Endothelial cell (in vitro differentiated cells): Measurements from ENCODE around the gene FN3K. TPM values are rescaled to one million over a fixed set of nuclear protein-coding genes. Genes with fewer than 3 reads are reported as not detected.
"Not testable (repeated sequence)": the region's sequence is repeated elsewhere in the genome, so short reads cannot be mapped to it uniquely, and the experiment has no call there.

Experiments used
- DNase-seq: peaks from one replicate; pipeline ENCODE4 v3.0.0; 2021; ENCODE audit warnings: low spot score
- H3K27ac Mint-ChIP-seq: one replicate; pipeline ENCODE4 v1.8.0; 2021; ENCODE audit warnings: mixed read lengths, inconsistent platforms; ENCODE audit not compliant: unreplicated experiment
- H3K27me3 Mint-ChIP-seq: one replicate; pipeline ENCODE4 v1.8.0; 2021; ENCODE audit warnings: mild to moderate bottlenecking, moderate library complexity, mixed read lengths, inconsistent platforms; ENCODE audit not compliant: unreplicated experiment
- H3K36me3 Mint-ChIP-seq: one replicate; pipeline ENCODE4 v1.8.0; 2021; ENCODE audit warnings: mild to moderate bottlenecking, low read depth, mixed read lengths, inconsistent platforms; ENCODE audit not compliant: unreplicated experiment
- H3K4me1 Mint-ChIP-seq: one replicate; pipeline ENCODE4 v1.8.0; 2021; ENCODE audit warnings: mild to moderate bottlenecking, mixed read lengths, inconsistent platforms; ENCODE audit not compliant: unreplicated experiment
- H3K4me3 Mint-ChIP-seq: one replicate; pipeline ENCODE4 v1.8.0; 2021; ENCODE audit warnings: mild to moderate bottlenecking, mixed read lengths, inconsistent platforms; ENCODE audit not compliant: unreplicated experiment
- H3K9me3 Mint-ChIP-seq: one replicate; pipeline ENCODE4 v1.8.0; 2021; ENCODE audit warnings: mixed read lengths, inconsistent platforms; ENCODE audit not compliant: unreplicated experiment
- CTCF ChIP-seq: fragments of 200-600 bp; sonication (generic); IDR thresholded peaks from one replicate; pipeline ENCODE4 v1.5.0; 2021; ENCODE audit warnings: antibody characterized with exemption; ENCODE audit not compliant: unreplicated experiment
- total RNA-seq: library from RNA; stranded (reverse); fragmentation: NEBNext Ultra II Directional; extraction: Animal tissue kit (Norgen Biotek cat#: 25700); gene quantifications from one replicate; pipeline ENCODE4 v1.2.1, GENCODE V29; 2021; ENCODE audit not compliant: unreplicated experiment

Gene FN3K
- total RNA-seq, 1 donor from 2014 or later = 10.6 TPM

DNA sequence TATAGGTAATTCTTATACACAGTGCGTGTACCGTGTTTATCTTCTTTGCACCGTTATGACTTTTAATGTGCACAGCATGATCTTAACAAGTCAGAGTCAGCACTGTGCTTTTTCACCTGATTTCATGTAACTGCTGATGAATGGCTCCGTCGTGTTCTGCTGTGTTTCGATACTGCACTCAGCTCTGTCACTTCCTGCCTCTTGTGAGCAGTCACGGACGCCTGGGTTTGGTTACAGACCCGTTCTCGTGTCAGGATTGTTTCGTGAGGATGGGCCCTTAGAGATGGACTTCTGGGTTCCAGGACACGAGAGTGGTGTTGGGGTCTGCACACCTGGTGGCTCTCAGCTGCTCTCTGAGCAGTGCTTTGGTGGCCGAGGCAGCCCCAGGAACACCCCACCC lies 41.0 kb downstream of the FN3K start:
- no peak for TF ChIP-seq CTCF
- Mint-ChIP-seq H3K27me3 (no peaks in the 10 kb centered on the region), H3K4me1 (no peaks in the 10 kb centered on the region), H3K27ac (no peak overlapping the region), H3K36me3 (peaks cover 15% of the 10 kb centered on the region), H3K4me3 (no peak overlapping the region), H3K9me3 (no peaks in the 10 kb centered on the region)
- DNase-seq = no peak

- not testable (repeated sequence) for H3K4me1 Mint-ChIP-seq, H3K27ac Mint-ChIP-seq, H3K27me3 Mint-ChIP-seq, H3K4me3 Mint-ChIP-seq, H3K9me3 Mint-ChIP-seq, DNase-seq
- peaks cover 10% of the 10 kb centered on the region for H3K36me3 Mint-ChIP-seq
Measured at GRCh38 chr17:82777778-82778375, 42.5 kb downstream of the FN3K start.

GRCh38 chr17:82779541-82779940 lies 44.1 kb downstream of the FN3K start:
- Mint-ChIP-seq H3K9me3 (no peaks in the 10 kb centered on the region), H3K4me3 (no peak overlapping the region), H3K4me1 (peaks cover 9% of the 10 kb centered on the region), H3K36me3 (peaks cover 19% of the 10 kb centered on the region), H3K27me3 (peaks cover 5% of the 10 kb centered on the region), H3K27ac (no peak overlapping the region)
- no peak for DNase-seq
- TF ChIP-seq CTCF = no peak

DNA sequence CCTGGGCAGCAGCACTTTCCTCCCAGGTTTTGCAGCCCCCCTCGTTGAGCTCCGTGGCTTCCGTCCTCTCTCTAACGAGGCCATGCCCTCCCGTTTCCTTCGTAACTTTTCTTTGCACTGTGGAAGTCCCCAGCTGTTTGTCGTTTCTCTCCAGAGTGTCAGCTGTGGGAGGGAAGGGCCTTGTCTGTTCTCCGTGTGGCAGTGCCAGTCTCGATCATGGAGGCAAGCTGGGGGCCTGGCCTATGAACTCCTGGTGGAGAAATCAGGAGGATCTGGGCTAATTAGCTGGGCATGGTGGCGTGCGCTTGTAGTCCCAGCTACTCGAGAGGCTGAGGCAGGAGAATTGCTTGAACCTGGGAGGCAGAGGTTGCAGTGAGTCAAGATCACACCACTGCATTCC lies 44.8 kb downstream of the FN3K start:
- Mint-ChIP-seq H3K4me3 (no peak overlapping the region), H3K27me3 (peaks cover 5% of the 10 kb centered on the region), H3K4me1 (peaks cover 9% of the 10 kb centered on the region), H3K27ac (no peak overlapping the region), H3K36me3 (peaks cover 19% of the 10 kb centered on the region), H3K9me3 (no peaks in the 10 kb centered on the region)
- no peak for DNase-seq
- no peak for TF ChIP-seq CTCF

GRCh38 chr17:82780971-82781893 lies 45.8 kb downstream of the FN3K start:
- Mint-ChIP-seq H3K9me3 (no peaks in the 10 kb centered on the region), H3K4me1 (peaks cover 9% of the 10 kb centered on the region), H3K4me3 (no peak overlapping the region), H3K27me3 (peaks cover 7% of the 10 kb centered on the region), H3K27ac (no peak overlapping the region), H3K36me3 (peaks cover 19% of the 10 kb centered on the region)
- no peak for TF ChIP-seq CTCF
- DNase-seq = no peak
